IMR-90 (cell line): ENCODE results near the gene DSE. TPM values are rescaled to one million over a fixed set of nuclear protein-coding genes. Genes with fewer than 3 reads are reported as not detected.

Experiments
- ATAC-seq: fragments of 200-7000 bp; cut with Tn5 transposase; 2 replicates; pipeline ENCODE4 v1.9.1; 2020; ENCODE audit warnings: low read depth, mild to moderate bottlenecking, moderate library complexity
- BruUV-seq: library from RNA; stranded (reverse); fragments of 400-500 nt; replicated peaks from 2 replicates; lab custom pipeline; 2021; lab: Mats Ljungman, UMichigan
- CTCF ChIA-PET: fragments of 300-600 bp; formaldehyde crosslinking; extraction: SDS; loops from one replicate; lab custom pipeline; 2021; ENCODE audit warnings: antibody characterized with exemption; lab: Yijun Ruan, JAX
- POLR2A ChIA-PET: fragments of 300-600 bp; sonication (Branson Sonifier 250); formaldehyde crosslinking; loops from one replicate; lab custom pipeline; 2022; ENCODE audit warnings: antibody characterized with exemption; ENCODE audit not compliant: unreplicated experiment; lab: Charles Lee
- DNase-seq: peaks from one replicate; pipeline ENCODE4 v3.0.0; 2013
- H2AFZ ChIP-seq: replicated peaks from 2 replicates; pipeline ENCODE3; 2013; ENCODE audit warnings: low read length, mild to moderate bottlenecking; ENCODE audit not compliant: poor library complexity
- H2AK5ac ChIP-seq: 2 replicates; pipeline ENCODE4 v1.6.1; 2013; ENCODE audit warnings: low read depth, low read length, inconsistent platforms
- H2AK9ac ChIP-seq: replicated peaks from 2 replicates; pipeline ENCODE3; 2013; ENCODE audit warnings: mild to moderate bottlenecking, low read depth, low read length, moderate library complexity; ENCODE audit not compliant: poor library complexity
- H2BK120ac ChIP-seq: 2 replicates; pipeline ENCODE4 v1.6.1; 2013; ENCODE audit warnings: low read depth, low read length, inconsistent platforms
- H2BK15ac ChIP-seq: 3 replicates; pipeline ENCODE4 v1.6.1; 2013; ENCODE audit warnings: low read depth, low read length, inconsistent platforms
- H2BK20ac ChIP-seq: 2 replicates; pipeline ENCODE4 v1.6.1; 2013; ENCODE audit warnings: low read depth, mild to moderate bottlenecking, inconsistent platforms, low read length, moderate library complexity
- H2BK5ac ChIP-seq: 2 replicates; pipeline ENCODE4 v1.6.1; 2013; ENCODE audit warnings: mild to moderate bottlenecking, low read depth, low read length, inconsistent platforms; ENCODE audit not compliant: poor library complexity, severe bottlenecking
- H3K14ac ChIP-seq: replicated peaks from 2 replicates; pipeline ENCODE4 v1.6.1; 2013; ENCODE audit warnings: low read depth, low read length, inconsistent platforms
- H3K18ac ChIP-seq: 2 replicates; pipeline ENCODE4 v1.6.1; 2013; ENCODE audit warnings: low read depth, low read length, control low read depth
- H3K23ac ChIP-seq: 2 replicates; pipeline ENCODE4 v1.6.1; 2013; ENCODE audit warnings: low read depth, low read length, inconsistent platforms
- H3K27ac ChIP-seq: 2 replicates; pipeline ENCODE4 v1.5.1; 2013; ENCODE audit warnings: mild to moderate bottlenecking, control low read depth, low read length; ENCODE audit not compliant: insufficient read depth
- H3K27me3 ChIP-seq: 2 replicates; pipeline ENCODE4 v1.6.1; 2013; ENCODE audit warnings: low read length; ENCODE audit not compliant: control insufficient read depth, insufficient read depth
- H3K36me3 ChIP-seq: 2 replicates; pipeline ENCODE4 v1.6.1; 2013; ENCODE audit warnings: low read length, mixed read lengths; ENCODE audit not compliant: control insufficient read depth, insufficient read depth
- H3K4ac ChIP-seq: 2 replicates; pipeline ENCODE4 v1.6.1; 2013; ENCODE audit warnings: low read depth, low read length, inconsistent platforms
- H3K4me1 ChIP-seq: 2 replicates; pipeline ENCODE4 v1.6.1; 2013; ENCODE audit warnings: low read length, mixed read lengths; ENCODE audit not compliant: control insufficient read depth, insufficient read depth
- H3K4me2 ChIP-seq: 2 replicates; pipeline ENCODE4 v1.6.1; 2013; ENCODE audit warnings: low read depth, mild to moderate bottlenecking, control low read depth, low read length, moderate library complexity
- H3K4me3 ChIP-seq: 2 replicates; pipeline ENCODE4 v1.5.1; 2013; ENCODE audit warnings: low read depth, mild to moderate bottlenecking, control low read depth, low read length, moderate library complexity; ENCODE audit not compliant: insufficient read depth
- H3K56ac ChIP-seq: 2 replicates; pipeline ENCODE4 v1.6.1; 2013; ENCODE audit warnings: low read length, inconsistent platforms; ENCODE audit not compliant: insufficient read depth; ENCODE audit errors: extremely low read depth
- H3K79me1 ChIP-seq, 2 experiments: 2 replicates each; pipeline ENCODE4 v1.6.1; 2013; ENCODE audit warnings: low read length in 2 of 2, inconsistent platforms in 1 of 2, low read depth in 1 of 2
- H3K9ac ChIP-seq: 2 replicates; pipeline ENCODE4 v1.6.1; 2013; ENCODE audit warnings: low read depth, low read length, control low read depth
- H3K9me1 ChIP-seq: 2 replicates; pipeline ENCODE4 v1.6.1; 2013; ENCODE audit warnings: low read length, inconsistent platforms; ENCODE audit not compliant: insufficient read depth
- H3K9me3 ChIP-seq: 2 replicates; pipeline ENCODE4 v1.6.1; 2013; ENCODE audit warnings: low read length; ENCODE audit not compliant: control insufficient read depth, insufficient read depth
- H4K20me1 ChIP-seq: 2 replicates; pipeline ENCODE4 v1.6.1; 2013; ENCODE audit warnings: low read length, inconsistent platforms; ENCODE audit not compliant: insufficient read depth
- H4K5ac ChIP-seq: 2 replicates; pipeline ENCODE4 v1.6.1; 2013; ENCODE audit warnings: mild to moderate bottlenecking, low read depth, low read length, control low read depth
- H4K8ac ChIP-seq, 2 experiments: 2 replicates each; pipeline ENCODE4 v1.6.1; 2013; ENCODE audit warnings: low read depth in 2 of 2, low read length in 2 of 2, control low read depth in 1 of 2, inconsistent platforms in 1 of 2
- H4K91ac ChIP-seq: 2 replicates; pipeline ENCODE4 v1.6.1; 2013; ENCODE audit warnings: low read depth, low read length, inconsistent platforms; ENCODE audit not compliant: insufficient read depth
- CHD1 ChIP-seq: IDR thresholded peaks from 2 replicates; pipeline ENCODE4 v1.6.1; 2012; ENCODE audit warnings: low read depth, low read length, improper control_type of control experiment
- CTCF ChIP-seq: conservative IDR thresholded peaks from 2 replicates; pipeline ENCODE4 v1.5.1; 2012; ENCODE audit warnings: mild to moderate bottlenecking, low read depth, low read length, improper control_type of control experiment
- ELK1 ChIP-seq: fragments of 150-350 bp; IDR thresholded peaks from 2 replicates; pipeline ENCODE4 v1.6.1; 2016; ENCODE audit warnings: low read depth, mild to moderate bottlenecking, low read length, moderate library complexity, borderline replicate concordance
- POLR2A ChIP-seq: IDR thresholded peaks from 2 replicates; pipeline ENCODE4 v1.6.1; 2012; ENCODE audit warnings: mild to moderate bottlenecking, low read depth, low read length
- RAD21 ChIP-seq: IDR thresholded peaks from 2 replicates; pipeline ENCODE4 v1.6.1; 2012; ENCODE audit warnings: low read length, improper control_type of control experiment
- SMC3 ChIP-seq: fragments of 150-350 bp; IDR thresholded peaks from 2 replicates; pipeline ENCODE4 v1.6.1; 2016; ENCODE audit warnings: low read depth, mild to moderate bottlenecking, antibody characterized with exemption, low read length, moderate library complexity
- WGBS, 2 experiments: methylation state at CpG; one replicate each; pipeline versions ENCODE4 v1.1.5 to v1.1.7; 2013; ENCODE audit warnings: missing lambda C conversion rate in 2 of 2; ENCODE audit not compliant: insufficient read length in 1 of 2; ENCODE audit errors: extremely low coverage in 2 of 2; 5-methylcytosine and 5-hydroxymethylcytosine counted together
- dilution Hi-C: fragments of 300-500 bp; cut with HindIII; formaldehyde crosslinking; loops from one replicate; pipeline ENCODE4 v1.14.3; 2018; ENCODE audit warnings: low sequenced_read_pairs; ENCODE audit not compliant: unreplicated experiment
- in situ Hi-C: fragments of 300-500 bp; cut with MboI; formaldehyde crosslinking; loops from 3 replicates; pipeline ENCODE4 v1.14.3; 2019; ENCODE audit warnings: low sequenced_read_pairs, inconsistent platforms, mixed read lengths
- intact Hi-C: fragments of 100-400 bp; cut with micrococcal nuclease; formaldehyde crosslinking; loops from 2 replicates; pipeline ENCODE4 v1.10.0; 2022
- polyA plus RNA-seq, 3 experiments: library from polyadenylated mRNA; depleted of rRNA; stranded (reverse); fragments of >200 nt; gene quantifications; 2 replicates each; pipeline ENCODE4 v1.2.3, GENCODE V29; 2012; ENCODE audit warnings: low replicate concordance in 1 of 3
- total RNA-seq: library from RNA; depleted of rRNA; stranded (reverse); fragments of >200 nt; gene quantifications from 2 replicates; pipeline ENCODE4 v1.2.3, GENCODE V29; 2012

The DSE gene
- total and polyA plus RNA-seq, 2 of the 4 experiments (the other 2 are of a cell fraction) = 48.0 to 154 TPM

- dilution Hi-C loops = no loop called here
- no peak overlapping the region for H2BK20ac ChIP-seq
Measured at GRCh38 chr6:116444092-116444491, 73.3 kb downstream of the DSE start.

More at GRCh38 chr6:116444092-116444491, 73.3 kb downstream of the DSE start:
- Histone ChIP-seq H3K9ac (no peak overlapping the region), H4K8ac (no peak overlapping the region), H3K4me1 (peaks cover 13% of the 10 kb centered on the region), H2AFZ (no peak overlapping the region), H2BK120ac (no peak overlapping the region), H3K23ac (no peak overlapping the region), H3K14ac (no peak overlapping the region), H3K9me3 (no peaks in the 10 kb centered on the region), H3K4me3 (no peak overlapping the region), H3K27me3 (no peaks in the 10 kb centered on the region), H3K56ac (no peak overlapping the region), H3K79me1 (peaks cover 5 to 18% of the 10 kb centered on the region in 2 experiments; a peak in 3 of 4 replicates), H2BK15ac (no peak overlapping the region), H3K4me2 (no peak overlapping the region), H2BK5ac (no peak overlapping the region), H3K4ac (no peak overlapping the region), H3K18ac (no peak overlapping the region), H3K36me3 (no peaks in the 10 kb centered on the region), H3K9me1 (peaks cover 15% of the 10 kb centered on the region), H3K27ac (no peak overlapping the region), H2AK9ac (no peak overlapping the region), H4K5ac (no peak overlapping the region), H2AK5ac (no peak overlapping the region), H4K91ac (no peak overlapping the region), H4K20me1 (peaks cover 3% of the 10 kb centered on the region; the same call in 1 of the 2 replicates)
- BruUV-seq = no TSS peak
- ChIA-PET CTCF (interaction anchor here (1.1 to 2.2 kb wide), 3 partner anchors 25 to 157 kb away, joined by 3 to 7 read pairs (median 4); no protein-coding TSS in a partner anchor), POLR2A (no interaction called here)
- TF ChIP-seq CHD1 (no peak), POLR2A (no peak), CTCF (peak; percentile 55), SMC3 (peak; percentile 37; the same call in 1 of the 2 replicates), RAD21 (peak; percentile 39), ELK1 (no peak)
- intact Hi-C loops (loop anchor here (2.0 to 5.0 kb wide), 2 partner anchors 89 to 157 kb away; no protein-coding TSS in a partner anchor), in situ Hi-C loops (loop anchor here (25.0 kb wide), 1 partner anchor 157 kb away; the partner anchor contains the start of gene TSPYL1)
- peak; percentile 38 for ATAC-seq
- peak; percentile 51 for DNase-seq
- WGBS, 2 experiments = no CpG with 5 or more reads among the region's 3 CpGs
